Neural progenitor cell (in vitro differentiated cells): Measurements from ENCODE around the gene GATD1.

ENCODE experiments used
- CTCF ChIP-seq: fragments of 200-600 bp; sonication (generic); IDR thresholded peaks from 2 replicates; pipeline ENCODE4 v1.5.1; 2017; ENCODE audit warnings: antibody characterized with exemption, mild to moderate bottlenecking
- EZH2 ChIP-seq: fragments of 200-600 bp; sonication (generic); IDR thresholded peaks from 2 replicates; pipeline ENCODE4 v1.6.1; 2017; ENCODE audit warnings: antibody characterized with exemption, mild to moderate bottlenecking, moderate library complexity
- EZH2phosphoT487 ChIP-seq: fragments of 200-600 bp; sonication (generic); IDR thresholded peaks from 2 replicates; pipeline ENCODE4 v1.6.1; 2017; ENCODE audit warnings: antibody characterized with exemption

- TF ChIP-seq CTCF (no peak), EZH2 (no peak), EZH2phosphoT487 (no peak)
These were observed 10.0 kb downstream of the GATD1 start for GRCh38 chr11:767238-767637.
